GM18907 (cell line): Measurements from ENCODE around the gene WWOX.

Source experiments
- ATAC-seq: cut with Tn5 transposase; IDR thresholded peaks from one replicate; pipeline ENCODE4 v1.9.1; 2021; ENCODE audit warnings: mild to moderate bottlenecking, moderate library complexity; ENCODE audit not compliant: unreplicated experiment

WWOX gene

DNA sequence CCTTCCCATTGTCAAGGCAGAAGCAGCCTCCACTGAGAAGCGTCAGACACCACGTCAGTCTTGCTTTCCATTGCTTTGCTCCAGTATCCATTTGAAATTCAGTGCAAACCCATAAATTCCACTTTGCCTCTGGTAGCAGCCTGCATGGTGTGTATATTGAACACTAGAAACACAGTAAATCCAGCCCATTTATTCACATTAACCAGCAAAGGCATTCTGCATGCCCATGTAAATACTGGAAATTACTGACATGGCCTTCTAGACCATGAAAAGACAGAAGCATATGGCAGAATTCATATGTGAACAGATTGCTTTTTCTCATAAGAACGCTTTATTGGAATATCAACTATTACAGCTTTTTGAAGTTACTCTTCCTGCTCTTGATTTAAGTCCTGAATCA lies 595.0 kb downstream of the WWOX start:
- ATAC-seq: no peak

DNA sequence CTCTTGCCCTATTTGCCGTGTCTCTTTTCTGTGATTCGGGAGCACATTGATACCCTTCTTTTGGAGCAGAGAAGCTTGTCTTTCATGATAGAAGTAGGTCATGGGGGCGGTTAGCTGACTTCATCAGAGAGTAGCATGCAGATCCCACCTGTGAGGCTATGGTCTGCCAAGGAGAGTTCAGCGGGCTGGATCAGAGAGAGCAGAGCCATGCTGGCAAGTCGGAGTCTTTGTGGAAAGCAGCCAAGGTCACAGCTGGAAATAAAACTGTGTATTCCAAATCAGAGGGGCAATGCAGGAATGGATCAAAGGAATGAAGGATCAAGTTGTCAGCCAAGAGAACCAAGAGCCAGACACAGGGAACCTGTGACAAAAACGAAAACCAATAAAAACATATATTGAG lies 595.9 kb downstream of the WWOX start:
- no peak for ATAC-seq

DNA sequence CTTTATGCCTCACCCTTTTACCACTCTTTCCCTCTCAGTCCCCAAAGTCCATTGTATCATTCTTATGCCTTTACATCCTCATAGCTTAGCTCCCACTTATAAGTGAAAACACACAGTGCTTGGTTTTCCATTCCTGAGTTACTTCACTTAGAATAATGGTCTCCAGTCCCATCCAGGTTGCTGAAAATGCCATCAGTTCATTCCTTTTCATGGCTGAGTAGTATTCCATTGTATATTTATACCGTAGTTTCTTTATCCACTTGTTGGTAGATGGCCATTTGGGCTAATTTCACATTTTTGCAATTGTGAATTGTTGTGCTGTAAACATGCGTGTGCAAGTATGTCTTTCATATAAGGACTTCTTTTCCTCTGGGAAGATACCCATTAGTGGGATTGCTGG lies 597.3 kb downstream of the WWOX start:
- no peak for ATAC-seq

GRCh38 chr16:78697426-78697825 lies 598.0 kb downstream of the WWOX start:
- no peak for ATAC-seq

- no peak for ATAC-seq
Observed at GRCh38 chr16:78703936-78704335, 604.5 kb downstream of the WWOX start.

DNA sequence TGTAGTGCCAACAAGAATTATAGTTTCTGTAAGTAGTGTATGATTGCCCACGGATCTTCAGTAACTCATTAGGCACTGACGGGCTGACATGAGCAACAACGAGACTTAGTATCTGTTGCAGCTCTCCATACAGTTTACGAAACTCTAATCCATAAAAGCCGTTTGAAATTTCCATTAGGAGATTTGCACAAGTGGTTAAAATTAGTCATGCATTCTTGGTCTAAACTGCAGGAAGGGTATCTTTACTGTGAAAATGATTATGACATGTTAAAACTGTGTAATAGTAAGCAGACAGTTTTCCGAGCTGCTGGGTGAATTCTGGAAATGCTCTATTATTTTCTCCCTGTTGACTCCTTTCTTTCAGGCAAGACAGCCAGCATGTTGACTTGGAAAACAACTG lies 605.0 kb downstream of the WWOX start:
- ATAC-seq: no peak

- no peak for ATAC-seq
Observed at GRCh38 chr16:78705694-78706093, 606.2 kb downstream of the WWOX start.

GRCh38 chr16:78706637-78707036 lies 607.2 kb downstream of the WWOX start:
- no peak for ATAC-seq

GRCh38 chr16:78709137-78709884 lies 609.9 kb downstream of the WWOX start:
- ATAC-seq: no peak

DNA sequence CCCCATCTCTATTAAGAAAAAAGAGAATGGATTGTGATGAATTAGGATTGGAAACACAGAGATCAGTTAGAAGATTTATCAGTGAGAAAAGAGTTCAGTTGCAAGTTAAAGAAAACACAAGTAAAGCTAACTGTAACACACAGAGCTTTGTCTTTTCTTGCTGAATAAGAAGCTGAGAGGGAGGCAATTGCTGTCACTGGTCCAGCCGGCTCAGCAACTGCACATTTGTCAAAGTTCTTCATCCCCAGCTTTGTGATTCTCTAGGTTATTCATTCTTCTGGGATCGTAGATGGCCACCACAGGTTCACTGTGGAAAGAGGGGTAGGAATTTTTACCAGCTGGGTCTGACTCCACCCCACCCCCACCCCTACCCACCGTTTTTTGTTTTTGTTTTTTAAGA lies 615.7 kb downstream of the WWOX start:
- no peak for ATAC-seq

GRCh38 chr16:78715673-78716072 lies 616.2 kb downstream of the WWOX start:
- ATAC-seq: no peak

- no peak for ATAC-seq
Observed at GRCh38 chr16:78718141-78718540, 618.7 kb downstream of the WWOX start.

- ATAC-seq: no peak
Observed at GRCh38 chr16:78720416-78720815, 621.0 kb downstream of the WWOX start.

- no peak for ATAC-seq
Observed at GRCh38 chr16:78727536-78727935, 628.1 kb downstream of the WWOX start.

- ATAC-seq: no peak
Observed at GRCh38 chr16:78729687-78730086, 630.2 kb downstream of the WWOX start.

DNA sequence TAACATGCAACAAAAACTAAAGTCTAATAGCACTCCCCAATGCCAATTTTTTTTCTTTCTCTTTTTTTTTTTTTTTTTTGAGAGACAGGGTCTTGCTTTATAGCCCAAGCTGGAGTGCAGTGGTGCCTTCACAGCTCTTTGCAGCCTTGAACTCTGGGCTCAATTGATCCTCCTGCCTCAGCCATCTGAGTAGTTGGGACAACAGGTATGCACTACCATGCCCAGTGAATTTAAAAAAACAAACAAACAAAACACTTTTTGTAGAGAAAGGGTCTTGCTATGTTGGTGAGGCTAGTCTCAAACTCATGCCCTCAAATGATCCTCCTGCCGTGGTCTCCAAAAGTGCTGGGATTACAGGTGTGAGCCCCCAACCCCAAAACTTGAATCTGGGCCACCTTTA lies 632.3 kb downstream of the WWOX start:
- ATAC-seq: no peak

DNA sequence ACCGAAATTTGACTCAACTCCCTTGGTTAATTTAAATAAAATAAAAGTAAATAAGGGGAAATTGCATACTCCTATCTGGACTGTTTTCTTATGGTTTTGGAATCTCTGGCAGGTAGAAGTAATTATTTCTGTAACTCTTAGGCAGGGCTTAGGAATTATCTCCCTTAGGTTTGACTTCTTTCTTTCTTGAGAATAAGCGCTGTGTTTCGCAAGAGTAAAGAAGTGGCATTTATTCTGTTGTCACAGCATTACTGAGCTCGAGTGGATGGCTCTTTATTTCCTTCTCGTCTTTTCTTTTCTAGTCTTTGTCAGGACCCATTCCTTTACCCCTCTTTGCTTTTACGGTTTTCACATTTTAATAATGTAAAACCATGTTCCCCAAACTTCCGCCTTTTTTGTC lies 633.2 kb downstream of the WWOX start:
- ATAC-seq: no peak

DNA sequence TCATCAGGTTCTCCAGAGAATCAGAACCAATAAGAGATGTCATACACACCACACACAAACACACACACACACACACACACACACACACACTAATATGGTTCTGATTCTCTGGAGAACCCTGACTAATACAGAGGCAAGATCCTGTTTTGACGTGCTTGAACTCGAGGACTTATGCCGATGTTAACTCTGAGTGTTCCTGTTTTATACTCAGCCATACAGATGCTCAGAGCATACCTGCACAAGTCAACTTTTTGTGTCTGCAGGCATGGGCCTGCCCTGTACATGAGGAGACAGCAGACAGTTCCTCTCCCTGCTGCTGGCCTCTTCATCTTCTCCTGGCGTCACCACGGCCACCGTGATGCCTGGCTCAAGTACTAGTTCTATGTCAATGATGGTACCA lies 635.9 kb downstream of the WWOX start:
- no peak for ATAC-seq

DNA sequence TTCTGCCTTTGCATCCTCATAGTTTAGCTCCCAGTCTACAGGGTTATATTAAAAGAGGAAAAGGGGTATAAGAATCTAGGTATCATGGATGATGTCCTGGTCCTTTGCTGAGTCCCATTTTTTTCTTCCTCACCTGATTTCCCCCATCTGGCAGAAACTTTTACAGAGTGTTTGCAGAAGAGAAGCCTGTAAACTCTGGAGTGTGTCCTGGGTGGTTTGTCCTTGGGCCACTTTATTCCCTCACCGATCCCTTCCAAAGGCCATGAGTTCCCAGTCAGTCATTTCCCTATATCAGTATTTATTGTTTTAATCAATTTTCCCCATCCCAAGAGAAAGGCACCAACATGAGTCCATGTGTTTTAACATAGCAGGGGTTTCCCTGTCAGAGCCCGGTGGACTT lies 638.2 kb downstream of the WWOX start:
- no peak for ATAC-seq

DNA sequence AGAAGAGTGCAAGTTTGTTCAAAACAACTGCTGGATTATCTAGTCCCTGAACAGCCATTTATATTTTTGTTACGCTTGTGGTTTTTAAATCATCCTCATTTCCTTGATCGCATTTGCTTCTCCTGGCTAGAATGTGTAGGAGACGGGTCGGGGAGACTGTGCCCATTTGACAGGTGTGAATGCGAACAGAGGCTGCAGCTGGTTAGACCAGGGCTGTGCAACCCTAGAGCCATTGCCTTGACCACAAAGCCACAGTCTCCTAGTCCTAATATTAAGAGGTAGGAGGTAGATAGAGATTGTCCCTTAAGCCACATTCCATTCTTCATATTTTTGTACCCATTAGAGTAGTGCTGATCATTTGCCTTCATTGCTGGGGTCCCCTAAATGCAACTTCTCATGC lies 639.1 kb downstream of the WWOX start:
- ATAC-seq: no peak

GRCh38 chr16:78740269-78740668 lies 640.8 kb downstream of the WWOX start:
- ATAC-seq: no peak

GRCh38 chr16:78742501-78743283 lies 643.2 kb downstream of the WWOX start:
- peak; percentile 95 for ATAC-seq
